Body of pancreas (tissue), 4 donors: ENCODE data around the gene ZNF629. TPM values are rescaled to one million over a fixed set of nuclear protein-coding genes. Genes with fewer than 3 reads are reported as not detected.
A peak's percentile ranks its signal among the peaks of the same experiment; 100 is the strongest.

ENCODE experiments used
- ATAC-seq: fragments of 150-250 bp; one replicate; pipeline ENCODE4 v1.9.1; 2016
- DNase-seq, 4 donors: peaks; one replicate each; pipeline ENCODE4 v3.0.0-alpha.2; 2019
- H3K27ac ChIP-seq, 4 donors: fragments of 200-600 bp; sonication (generic); 1 replicate in 3 of 4; 2 replicates in 1 of 4; pipeline versions ENCODE4 v1.5.1 to v1.6.1; 2016 to 2019; ENCODE audit warnings: mild to moderate bottlenecking in 1 of 4, mixed read lengths in 1 of 4, moderate library complexity in 1 of 4
- H3K27me3 ChIP-seq, 2 donors: fragments of 200-600 bp; sonication (generic); one replicate each; pipeline ENCODE4 v1.6.0; 2016; ENCODE audit warnings: mild to moderate bottlenecking in 1 of 2
- H3K36me3 ChIP-seq, 2 donors: fragments of 200-600 bp; sonication (generic); replicated peaks in 1 of 2; 2 replicates each; pipeline ENCODE4 v1.5.1; 2016; ENCODE audit warnings: low read depth in 2 of 2; ENCODE audit not compliant: insufficient read depth in 1 of 2
- H3K4me1 ChIP-seq: fragments of 200-600 bp; sonication (generic); one replicate; pipeline ENCODE4 v1.6.0; 2016
- H3K4me3 ChIP-seq, 2 donors: fragments of 200-600 bp; sonication (generic); 1 replicate in 1 of 2; 2 replicates in 1 of 2; pipeline ENCODE4 v1.5.1; 2016 to 2019
- H3K9me3 ChIP-seq, 3 donors: fragments of 200-600 bp; sonication (generic); 1 replicate in 2 of 3; 2 replicates in 1 of 3; pipeline ENCODE4 v1.5.1; 2016
- POLR2A ChIP-seq, 3 donors: fragments of 450-650 bp; IDR thresholded peaks; one replicate each; pipeline ENCODE4 v1.6.1; 2016; ENCODE audit warnings: antibody characterized with exemption in 3 of 3, mild to moderate bottlenecking in 2 of 3
- WGBS, 2 donors: methylation state at CpG; one replicate each; pipeline ENCODE4 v1.1.5; 2017; 5-methylcytosine and 5-hydroxymethylcytosine counted together
- intact Hi-C: fragments of 100-400 bp; cut with DNase I; formaldehyde crosslinking; loops from one replicate; pipeline ENCODE4 v1.15.1; 2023
- total RNA-seq, 2 donors: library from RNA; depleted of rRNA; stranded (reverse); fragments of >200 nt; gene quantifications; one replicate each; pipeline ENCODE4 v1.1.0, GENCODE V29; 2016
- TF ChIP-seq, protein P1 (sequence below), 7 experiments: fragments of 450-650 bp in 4 of 7; fragments of 200-600 bp in 3 of 7; sonication (generic) in 3 of 7; IDR thresholded peaks; one replicate each; pipeline ENCODE4 v1.5.1; 2016 to 2019; ENCODE audit warnings: antibody characterized with exemption in 7 of 7

Gene ZNF629
- total RNA-seq, 2 donors from 2014 or later = 8.6 to 9.2 TPM

GRCh38 chr16:30774367-30775130 is 12.5 kb downstream of the ZNF629 start:
- peaks cover 7 to 19% of the 10 kb centered on the region in 2 donors for H3K36me3 ChIP-seq
- H3K4me3 ChIP-seq = peak overlapping the region in 1 of 2 donors; percentile 56
- no peaks in the 10 kb centered on the region for H3K27me3 ChIP-seq
- H3K4me1 ChIP-seq = peaks cover 19% of the 10 kb centered on the region
- no peak for ATAC-seq
- TF ChIP-seq, protein P1, sequence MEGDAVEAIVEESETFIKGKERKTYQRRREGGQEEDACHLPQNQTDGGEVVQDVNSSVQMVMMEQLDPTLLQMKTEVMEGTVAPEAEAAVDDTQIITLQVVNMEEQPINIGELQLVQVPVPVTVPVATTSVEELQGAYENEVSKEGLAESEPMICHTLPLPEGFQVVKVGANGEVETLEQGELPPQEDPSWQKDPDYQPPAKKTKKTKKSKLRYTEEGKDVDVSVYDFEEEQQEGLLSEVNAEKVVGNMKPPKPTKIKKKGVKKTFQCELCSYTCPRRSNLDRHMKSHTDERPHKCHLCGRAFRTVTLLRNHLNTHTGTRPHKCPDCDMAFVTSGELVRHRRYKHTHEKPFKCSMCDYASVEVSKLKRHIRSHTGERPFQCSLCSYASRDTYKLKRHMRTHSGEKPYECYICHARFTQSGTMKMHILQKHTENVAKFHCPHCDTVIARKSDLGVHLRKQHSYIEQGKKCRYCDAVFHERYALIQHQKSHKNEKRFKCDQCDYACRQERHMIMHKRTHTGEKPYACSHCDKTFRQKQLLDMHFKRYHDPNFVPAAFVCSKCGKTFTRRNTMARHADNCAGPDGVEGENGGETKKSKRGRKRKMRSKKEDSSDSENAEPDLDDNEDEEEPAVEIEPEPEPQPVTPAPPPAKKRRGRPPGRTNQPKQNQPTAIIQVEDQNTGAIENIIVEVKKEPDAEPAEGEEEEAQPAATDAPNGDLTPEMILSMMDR (IDR thresholded peaks at IDR 0.05) = no peak
- TF ChIP-seq POLR2A (IDR thresholded peaks at IDR 0.05) = no peak
- 20 to 56% methylated on average over 2 to 8 of the region's 8 CpGs for WGBS, 2 donors
- H3K27ac ChIP-seq = peak overlapping the region in 3 of 4 donors; percentile 75 to 89 (median 86)
- no peak for DNase-seq
- no peaks in the 10 kb centered on the region for H3K9me3 ChIP-seq
- intact Hi-C loops = no loop called here

GRCh38 chr16:30773826-30774225 is 13.2 kb downstream of the ZNF629 start:
- Histone ChIP-seq H3K36me3 (peaks cover 14 to 26% of the 10 kb centered on the region in 2 donors), H3K4me3 (no peak overlapping the region), H3K9me3 (no peaks in the 10 kb centered on the region), H3K4me1 (peaks cover 19% of the 10 kb centered on the region), H3K27me3 (no peaks in the 10 kb centered on the region), H3K27ac (no peak overlapping the region)
- DNase-seq (no peak), ATAC-seq (no peak)
- WGBS, 2 donors = 86 to 90% methylated on average over 2 to 14 of the region's 14 CpGs
- TF ChIP-seq, protein P1 (IDR thresholded peaks at IDR 0.05) = no peak
- TF ChIP-seq POLR2A (IDR thresholded peaks at IDR 0.05) = no peak
- intact Hi-C loops = no loop called here

DNA sequence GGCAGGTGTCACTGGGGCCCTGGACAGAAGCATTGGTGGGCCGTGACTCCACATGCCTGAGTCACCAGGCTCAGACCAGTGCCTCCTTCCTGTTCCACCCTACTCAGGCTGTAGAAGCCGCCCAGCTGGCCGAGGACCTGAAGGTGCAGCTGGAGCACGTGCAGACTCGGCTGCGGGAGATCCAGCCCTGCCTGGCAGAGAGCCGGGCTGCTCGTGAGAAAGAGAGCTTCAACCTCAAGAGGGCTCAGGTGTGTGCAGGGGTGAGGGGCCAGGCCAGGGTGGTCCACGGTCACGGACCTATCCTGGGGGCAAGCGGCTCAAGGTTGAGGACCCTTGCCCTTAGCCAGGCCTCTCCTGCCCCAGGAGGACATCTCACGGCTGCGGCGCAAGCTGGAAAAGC is 15.3 kb downstream of the ZNF629 start:
- no peaks in the 10 kb centered on the region for H3K27me3 ChIP-seq
- TF ChIP-seq POLR2A (IDR thresholded peaks at IDR 0.05) = no peak
- TF ChIP-seq, protein P1 (IDR thresholded peaks at IDR 0.05) = no peak
- H3K36me3 ChIP-seq = peaks cover 27 to 43% of the 10 kb centered on the region in 2 donors
- no peak overlapping the region for H3K27ac ChIP-seq
- no peak for ATAC-seq
- H3K4me3 ChIP-seq = no peak overlapping the region
- H3K4me1 ChIP-seq = peaks cover 15% of the 10 kb centered on the region
- intact Hi-C loops = no loop called here
- no peaks in the 10 kb centered on the region for H3K9me3 ChIP-seq
- DNase-seq = no peak
- WGBS, 2 donors = 85% methylated on average over 4 to 14 of the region's 14 CpGs

DNA sequence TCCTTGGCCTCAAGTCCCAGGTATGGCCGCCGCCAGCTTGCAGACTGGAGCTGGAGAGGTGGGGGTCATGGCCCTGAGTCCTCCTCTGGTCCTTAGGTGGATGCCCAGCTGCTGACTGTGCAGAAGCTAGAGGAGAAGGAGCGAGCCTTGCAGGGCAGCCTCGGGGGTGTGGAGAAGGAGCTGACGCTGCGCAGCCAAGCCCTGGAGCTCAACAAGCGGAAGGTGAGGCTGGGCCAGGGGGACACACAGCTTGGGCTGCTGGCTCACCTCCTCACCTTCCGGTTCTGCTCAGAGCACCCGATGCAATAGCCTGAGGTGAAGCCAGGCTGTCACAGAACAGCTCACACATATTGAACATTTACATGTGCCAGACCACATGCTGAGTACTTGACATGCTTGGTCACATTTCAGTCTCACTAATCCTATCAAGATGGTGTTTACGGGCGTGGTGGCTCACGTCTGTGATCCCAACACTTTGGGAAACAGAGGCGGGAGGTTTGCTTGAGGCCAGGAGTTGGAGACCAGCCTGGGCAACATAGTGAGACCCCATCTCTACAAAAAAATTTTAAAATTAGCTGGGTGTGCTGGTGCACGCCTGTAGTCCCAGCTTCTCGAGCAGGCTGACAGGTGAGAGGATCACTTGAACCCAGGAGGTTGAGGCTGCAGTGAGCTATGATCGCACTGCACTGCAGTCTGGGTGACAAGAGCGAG is 17.5 kb downstream of the ZNF629 start:
- H3K27ac ChIP-seq = no peak overlapping the region
- no peak overlapping the region for H3K4me3 ChIP-seq
- H3K27me3 ChIP-seq = no peaks in the 10 kb centered on the region
- ATAC-seq (no peak), DNase-seq (no peak)
- 93 to 95% methylated on average over 16 to 17 of the region's 17 CpGs for WGBS, 2 donors
- H3K9me3 ChIP-seq = no peaks in the 10 kb centered on the region
- peaks cover 27 to 63% of the 10 kb centered on the region in 2 donors for H3K36me3 ChIP-seq
- no peak for TF ChIP-seq POLR2A (IDR thresholded peaks at IDR 0.05)
- TF ChIP-seq, protein P1 (IDR thresholded peaks at IDR 0.05) = no peak
- H3K4me1 ChIP-seq = no peaks in the 10 kb centered on the region
- intact Hi-C loops = no loop called here
